OCI-LY3 (cell line): ENCODE data around the gene CTBP2.

Experiments used
- CTCF ChIP-seq: fragments of 200-600, 300-600 bp; sonication (generic); IDR thresholded peaks from 2 replicates; pipeline ENCODE4 v1.5.1; 2014; ENCODE audit warnings: antibody characterized with exemption, low read length, low read depth
- EZH2phosphoT487 ChIP-seq: fragments of 200-600 bp; shearing (Covaris generic); IDR thresholded peaks from 2 replicates; pipeline ENCODE4 v1.6.1; 2018; ENCODE audit warnings: antibody characterized with exemption, mixed run types, low read depth

DNA sequence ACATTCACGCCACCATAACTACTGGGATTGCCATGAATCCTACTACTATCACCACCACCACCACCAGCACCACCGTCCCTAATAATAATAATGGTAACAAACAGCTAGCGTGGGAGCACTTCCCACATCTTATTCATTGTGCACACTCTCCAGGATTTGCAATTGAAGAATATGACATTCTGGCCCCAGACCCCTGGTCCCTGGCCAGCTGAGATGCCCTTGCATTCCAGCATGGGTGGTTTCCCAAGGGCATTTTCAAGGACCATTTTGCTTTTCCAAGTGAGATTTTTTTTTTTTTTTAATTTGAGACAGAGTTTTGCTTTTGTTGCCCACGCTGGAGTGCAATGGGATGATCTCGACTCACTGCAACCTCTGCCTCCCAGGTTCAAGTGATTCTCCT, 14.7 kb downstream of the CTBP2 start:
- TF ChIP-seq CTCF (no peak), EZH2phosphoT487 (no peak)
